Omental fat pad (tissue), 4 donors: ENCODE measurements around the gene RNF167. TPM values are rescaled to one million over a fixed set of nuclear protein-coding genes. Genes with fewer than 3 reads are reported as not detected.

Experiments used
- ATAC-seq: fragments of 150-250 bp; one replicate; pipeline ENCODE4 v1.9.1; 2016; ENCODE audit warnings: mild to moderate bottlenecking, moderate library complexity; ENCODE audit not compliant: low FRiP score
- DNase-seq: peaks from one replicate; pipeline ENCODE4 v3.0.0-alpha.2; 2019; ENCODE audit warnings: low spot score
- total RNA-seq, 4 donors: library from RNA; depleted of rRNA; stranded (reverse); fragments of >200 nt; gene quantifications; one replicate each; pipeline ENCODE4 v1.1.0, GENCODE V29; 2016
- TF ChIP-seq, protein P1 (sequence below), 3 donors: fragments of 450-650 bp; IDR thresholded peaks; one replicate each; pipeline ENCODE4 v1.5.1; 2016 to 2017; ENCODE audit warnings: antibody characterized with exemption in 3 of 3, mild to moderate bottlenecking in 3 of 3, moderate library complexity in 2 of 3

The RNF167 gene
- total RNA-seq, 4 donors from 2014 or later = 24.5 to 34.4 (median 32.0) TPM

- ATAC-seq = no peak
Measured at GRCh38 chr17:4947010-4947410, 6.9 kb downstream of the RNF167 start.

DNA sequence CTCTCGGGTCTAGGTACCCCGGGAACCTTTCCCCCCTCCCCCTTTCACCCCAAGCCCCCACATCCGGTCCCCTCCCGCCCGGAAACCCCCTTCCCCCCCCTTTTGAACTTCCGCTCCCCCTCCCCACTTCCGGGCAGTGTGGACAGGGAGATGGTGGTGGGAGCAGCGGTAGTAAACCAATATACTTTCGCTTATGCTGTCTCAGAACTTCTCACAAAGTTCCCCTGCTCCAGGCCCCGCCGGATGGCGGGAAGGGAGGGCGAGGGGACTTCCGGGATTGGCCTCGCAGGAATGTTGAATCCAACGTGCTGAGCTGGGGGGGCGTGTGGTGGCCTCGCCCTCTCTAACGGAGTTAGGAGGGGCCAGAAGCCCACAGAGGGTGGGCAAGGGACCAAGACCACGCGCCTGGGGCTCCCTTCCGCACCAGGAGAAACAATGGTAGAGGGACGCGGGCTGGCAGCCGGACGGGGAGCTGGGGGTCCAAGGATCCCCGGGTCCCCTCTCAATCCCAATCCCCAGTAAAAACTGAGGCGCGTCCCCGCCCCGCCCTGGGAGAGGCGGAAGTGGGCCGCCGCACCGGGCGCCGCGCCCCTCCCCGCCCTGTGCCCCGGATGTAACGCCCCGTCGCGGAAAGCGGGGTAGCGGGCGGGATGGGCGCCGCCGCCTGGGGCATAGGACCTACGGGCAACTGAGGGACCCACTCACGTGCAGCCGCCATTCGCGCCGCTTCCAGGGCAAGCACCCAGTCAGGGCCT lies 7.5 kb downstream of the RNF167 start:
- DNase-seq (no peak), ATAC-seq (no peak)
- TF ChIP-seq, protein P1, sequence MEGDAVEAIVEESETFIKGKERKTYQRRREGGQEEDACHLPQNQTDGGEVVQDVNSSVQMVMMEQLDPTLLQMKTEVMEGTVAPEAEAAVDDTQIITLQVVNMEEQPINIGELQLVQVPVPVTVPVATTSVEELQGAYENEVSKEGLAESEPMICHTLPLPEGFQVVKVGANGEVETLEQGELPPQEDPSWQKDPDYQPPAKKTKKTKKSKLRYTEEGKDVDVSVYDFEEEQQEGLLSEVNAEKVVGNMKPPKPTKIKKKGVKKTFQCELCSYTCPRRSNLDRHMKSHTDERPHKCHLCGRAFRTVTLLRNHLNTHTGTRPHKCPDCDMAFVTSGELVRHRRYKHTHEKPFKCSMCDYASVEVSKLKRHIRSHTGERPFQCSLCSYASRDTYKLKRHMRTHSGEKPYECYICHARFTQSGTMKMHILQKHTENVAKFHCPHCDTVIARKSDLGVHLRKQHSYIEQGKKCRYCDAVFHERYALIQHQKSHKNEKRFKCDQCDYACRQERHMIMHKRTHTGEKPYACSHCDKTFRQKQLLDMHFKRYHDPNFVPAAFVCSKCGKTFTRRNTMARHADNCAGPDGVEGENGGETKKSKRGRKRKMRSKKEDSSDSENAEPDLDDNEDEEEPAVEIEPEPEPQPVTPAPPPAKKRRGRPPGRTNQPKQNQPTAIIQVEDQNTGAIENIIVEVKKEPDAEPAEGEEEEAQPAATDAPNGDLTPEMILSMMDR (IDR thresholded peaks at IDR 0.05) = no peak

More at GRCh38 chr17:4947010-4947410, 6.9 kb downstream of the RNF167 start:
- TF ChIP-seq, protein P1 (IDR thresholded peaks at IDR 0.05) = no peak
- no peak for DNase-seq

GRCh38 chr17:4948166-4948930 lies 8.3 kb downstream of the RNF167 start, which contains the start of gene PFN1:
TSS of gene PFN1 (minus strand) at chr17:4948530. CDS start at chr17:4948394, 136 bp downstream.
- DNase-seq (peak; percentile 76), ATAC-seq (peak; percentile 30)
- TF ChIP-seq, protein P1 (IDR thresholded peaks at IDR 0.05) = no peak

GRCh38 chr17:4948931-4949320 lies 8.9 kb downstream of the RNF167 start:
- DNase-seq (no peak), ATAC-seq (peak; percentile 65)
- TF ChIP-seq, protein P1 (IDR thresholded peaks at IDR 0.05) = no peak

- TF ChIP-seq, protein P1 (IDR thresholded peaks at IDR 0.05) = no peak
- no peak for DNase-seq
- peak; percentile 49 for ATAC-seq
Measured at GRCh38 chr17:4949321-4950074, 9.4 kb downstream of the RNF167 start.

GRCh38 chr17:4950075-4950745 lies 10.1 kb downstream of the RNF167 start:
- peak; percentile 61 for ATAC-seq
- TF ChIP-seq, protein P1 (IDR thresholded peaks at IDR 0.05) = no peak
- DNase-seq = no peak
